RPMI8226 (cell line): ENCODE data around the gene ARHGEF37.

Experiments
- DNase-seq: peaks from one replicate; pipeline ENCODE4 v3.0.0-alpha.2; 2015

Gene ARHGEF37

DNA sequence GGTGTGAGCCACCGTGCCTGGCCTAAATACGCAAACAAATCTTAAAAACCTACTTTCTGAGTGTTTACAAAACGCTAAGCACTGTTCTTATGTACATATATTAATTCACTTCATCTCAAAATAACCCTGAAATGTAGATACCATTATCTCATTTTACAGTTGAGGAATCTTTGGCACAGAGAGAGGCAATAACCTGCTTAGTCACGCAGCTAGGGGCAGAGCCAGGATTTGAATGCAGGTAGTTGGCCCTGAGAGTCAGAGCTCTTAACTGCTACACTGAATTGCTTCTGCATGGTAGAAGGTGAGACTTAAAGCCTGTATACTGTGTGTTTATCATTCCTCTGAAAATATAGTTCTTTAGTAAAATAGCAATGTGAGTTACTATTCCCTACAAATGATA lies 21.9 kb downstream of the ARHGEF37 start:
- DNase-seq: no peak

DNA sequence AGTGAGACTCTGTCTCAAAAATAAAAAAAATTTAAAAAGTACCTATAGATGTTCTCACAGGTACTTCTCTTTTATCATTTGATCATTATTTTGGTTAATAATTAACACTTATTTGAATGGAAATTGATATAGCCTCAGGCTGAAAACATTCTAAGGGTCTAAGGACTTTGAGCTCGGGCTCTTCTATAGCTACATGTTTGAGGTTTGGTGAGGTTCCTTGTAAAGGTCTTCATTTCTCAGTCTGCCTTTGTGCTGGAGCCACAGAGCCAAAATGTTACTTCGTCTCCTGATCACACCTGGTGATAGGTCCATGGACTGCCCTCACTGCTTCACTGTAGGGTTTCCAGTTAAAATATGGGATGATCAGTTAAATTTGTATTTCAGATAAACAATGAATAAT lies 22.6 kb downstream of the ARHGEF37 start:
- DNase-seq: no peak

DNA sequence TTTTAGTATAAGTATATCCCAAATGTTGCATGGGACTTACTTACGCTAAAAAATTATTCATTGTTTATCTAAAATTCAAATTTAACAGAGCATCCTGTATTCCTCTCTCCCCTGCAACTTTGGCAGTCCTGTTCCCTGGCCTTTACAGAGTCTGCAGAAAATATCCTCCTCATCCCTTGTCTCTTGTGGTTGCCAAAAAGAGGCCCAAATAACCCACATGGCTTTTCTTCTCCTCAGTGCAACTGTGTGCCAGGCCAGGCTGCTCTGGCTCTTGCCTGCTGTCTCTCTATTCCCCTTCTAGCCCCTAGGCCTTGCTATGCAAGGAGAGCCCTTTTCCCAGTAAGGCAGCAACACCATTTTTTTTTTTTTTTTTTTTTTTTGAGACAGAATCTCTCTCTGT lies 23.0 kb downstream of the ARHGEF37 start:
- DNase-seq: no peak

DNA sequence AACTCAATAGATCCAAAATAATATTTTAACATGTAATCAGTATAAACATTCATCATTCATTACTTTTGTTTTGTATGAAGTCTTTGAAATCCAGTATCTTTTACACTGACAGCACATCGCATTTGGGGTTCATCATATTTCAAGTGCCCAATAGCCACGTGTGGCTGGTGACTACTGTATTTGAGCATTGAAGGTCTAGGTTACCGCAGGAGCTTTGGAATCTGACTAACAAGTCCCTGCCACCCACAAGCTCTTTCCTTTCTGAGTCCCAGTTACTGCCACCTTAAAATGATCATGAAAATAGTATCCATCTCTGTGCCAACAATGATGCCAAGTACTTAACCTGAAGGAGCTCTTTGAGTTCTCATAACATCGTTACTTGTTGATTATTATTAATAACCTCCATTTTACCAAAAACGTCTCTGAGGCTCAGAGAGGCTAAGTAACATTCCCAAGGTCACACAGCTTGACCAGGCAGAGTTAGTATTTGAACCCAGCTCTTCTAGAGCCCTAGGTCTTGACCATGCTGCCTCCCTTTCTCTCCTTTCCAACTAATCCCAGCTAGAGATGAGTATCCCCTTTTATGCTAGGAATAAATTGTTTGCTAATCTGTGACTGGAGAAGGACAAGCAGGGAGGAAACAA lies 24.2 kb downstream of the ARHGEF37 start:
- DNase-seq: no peak

DNA sequence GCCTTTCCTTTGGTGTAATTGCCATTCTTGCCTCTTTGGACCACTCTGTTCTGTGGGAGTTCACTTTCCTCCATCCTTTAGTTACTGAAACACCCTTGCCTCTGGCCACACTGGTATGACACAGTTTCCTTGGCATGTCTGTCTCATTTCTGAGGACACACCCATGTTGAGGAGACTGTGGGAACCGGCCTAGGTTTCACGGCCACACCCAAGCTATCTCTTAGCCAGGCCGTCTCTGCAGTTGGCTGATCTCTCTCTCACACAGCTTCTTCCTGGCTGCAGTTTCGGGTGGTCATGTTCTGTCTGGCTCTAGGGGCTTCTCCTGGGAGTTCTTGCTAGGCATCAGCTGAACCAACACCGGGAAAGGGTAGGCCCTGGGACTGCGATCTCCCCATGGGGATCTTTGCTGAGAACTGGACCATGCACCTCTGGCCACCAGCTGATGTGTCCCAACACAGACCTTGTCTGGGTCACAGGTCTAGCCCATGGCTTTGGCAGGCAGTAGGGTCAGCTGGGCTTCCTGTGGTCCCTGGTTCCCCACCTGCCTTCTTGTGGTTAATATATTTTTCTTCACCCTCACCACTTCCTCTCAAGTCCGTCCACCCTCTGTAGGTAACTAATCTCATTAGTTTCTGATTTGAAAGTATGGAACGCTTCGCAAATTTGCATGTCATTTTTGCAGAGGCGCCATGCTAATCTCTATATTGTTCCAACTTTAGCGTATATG lies 24.9 kb downstream of the ARHGEF37 start:
- no peak for DNase-seq

DNA sequence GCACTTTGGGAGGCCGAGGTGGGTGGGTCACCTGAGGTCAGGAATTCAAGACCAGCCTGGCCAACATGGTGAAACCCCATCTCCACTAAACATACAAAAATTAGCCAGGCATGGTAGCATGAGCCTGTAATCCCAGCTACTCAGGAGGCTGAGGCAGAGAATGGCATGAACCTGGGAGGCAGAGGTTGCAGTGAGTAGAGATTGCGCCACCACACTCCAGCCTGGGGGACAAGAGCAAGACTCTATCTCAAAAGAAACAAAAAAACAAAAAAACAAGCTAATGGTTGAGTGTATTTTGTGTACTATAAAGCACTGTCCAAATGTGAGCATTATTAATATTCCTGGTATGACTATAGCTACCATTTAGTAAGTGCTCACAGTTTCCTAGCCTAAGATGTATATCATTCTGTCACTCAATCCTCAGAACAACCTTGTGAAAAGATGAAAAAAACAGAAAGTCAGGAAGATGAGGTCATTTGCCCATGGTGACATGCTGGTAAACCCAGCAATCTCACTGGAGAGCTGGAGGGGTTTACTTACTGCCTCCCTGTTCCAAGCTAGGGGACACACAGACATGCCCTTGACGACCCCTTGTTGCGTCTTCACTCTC lies 27.7 kb downstream of the ARHGEF37 start:
- DNase-seq: no peak

DNA sequence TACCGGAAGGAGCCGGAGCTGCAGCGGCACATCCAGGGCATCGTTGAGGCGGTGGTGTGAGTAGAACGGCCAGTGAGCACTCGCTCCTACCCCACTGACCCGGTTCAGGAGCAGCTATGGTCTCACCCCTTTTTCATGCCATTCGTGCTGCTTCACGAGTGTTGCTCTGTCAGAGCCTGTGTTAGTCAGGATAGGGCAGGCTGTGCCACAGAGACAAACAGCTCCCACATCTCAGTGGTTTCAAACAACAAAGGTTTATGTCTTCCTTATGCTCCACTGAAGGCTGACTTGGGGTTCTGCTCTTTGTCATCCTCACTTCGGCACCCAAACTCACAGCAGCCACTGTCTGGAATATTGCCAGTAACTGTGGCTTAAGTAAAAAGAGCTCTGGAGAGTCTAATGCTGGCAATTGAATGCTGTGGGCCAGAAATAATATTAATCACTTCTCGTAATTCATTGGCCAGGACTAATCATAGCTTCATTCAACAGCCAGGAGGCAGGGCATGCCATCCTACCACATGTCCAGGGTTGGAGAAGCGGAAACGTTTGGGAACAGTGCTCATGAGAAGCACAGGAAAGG lies 28.4 kb downstream of the ARHGEF37 start:
- DNase-seq: no peak

DNA sequence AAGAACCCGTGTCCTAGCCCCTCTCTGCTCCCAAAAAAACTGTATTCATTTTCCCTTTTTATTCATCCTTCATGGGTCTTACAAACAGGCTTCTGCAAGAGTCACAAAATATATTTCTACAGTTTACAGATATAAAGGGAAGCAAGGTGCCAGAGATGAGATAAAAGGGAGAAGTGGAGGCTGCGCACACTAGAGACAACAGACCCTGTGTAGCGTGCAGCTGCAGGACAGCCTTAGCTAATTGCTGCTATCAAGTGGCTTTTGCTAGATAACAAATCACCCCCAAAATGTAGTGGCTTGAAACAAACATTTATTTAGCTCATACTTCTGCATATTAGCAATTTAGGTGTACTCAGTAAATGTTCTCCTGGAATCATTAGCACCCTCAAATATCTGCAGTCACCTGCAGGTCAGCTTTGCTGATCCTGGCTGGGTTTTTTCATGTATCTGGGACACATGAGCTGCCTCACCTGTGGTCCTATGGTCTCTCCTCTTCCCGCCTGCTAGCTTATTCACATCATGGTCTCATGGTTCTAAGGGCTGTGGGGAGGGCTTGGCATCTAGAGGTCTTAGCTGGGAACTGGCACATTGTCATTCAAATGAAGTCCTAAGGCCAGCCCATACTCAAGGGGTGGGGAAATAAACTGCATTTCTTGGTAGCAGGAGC lies 29.4 kb downstream of the ARHGEF37 start:
- no peak for DNase-seq

DNA sequence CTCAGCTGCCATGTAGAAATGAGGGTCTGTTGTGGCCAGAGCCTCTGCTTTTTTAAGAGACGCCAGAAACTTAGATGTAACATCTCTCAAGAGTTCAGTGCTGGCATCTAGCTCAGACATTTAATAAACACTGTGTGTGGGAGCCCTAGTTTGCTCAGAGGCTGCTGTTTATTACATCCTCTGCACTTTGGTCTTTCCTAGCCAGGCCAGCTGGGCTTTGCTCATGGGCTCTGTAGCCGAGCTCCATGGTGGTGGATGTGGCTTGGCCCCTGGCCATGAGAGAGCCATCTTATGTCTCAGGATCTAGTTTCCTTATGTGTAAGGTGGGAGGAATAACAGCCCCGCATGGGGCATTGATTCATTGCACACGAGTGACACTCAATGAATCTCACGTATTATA lies 30.0 kb downstream of the ARHGEF37 start:
- peak; percentile 39 for DNase-seq

DNA sequence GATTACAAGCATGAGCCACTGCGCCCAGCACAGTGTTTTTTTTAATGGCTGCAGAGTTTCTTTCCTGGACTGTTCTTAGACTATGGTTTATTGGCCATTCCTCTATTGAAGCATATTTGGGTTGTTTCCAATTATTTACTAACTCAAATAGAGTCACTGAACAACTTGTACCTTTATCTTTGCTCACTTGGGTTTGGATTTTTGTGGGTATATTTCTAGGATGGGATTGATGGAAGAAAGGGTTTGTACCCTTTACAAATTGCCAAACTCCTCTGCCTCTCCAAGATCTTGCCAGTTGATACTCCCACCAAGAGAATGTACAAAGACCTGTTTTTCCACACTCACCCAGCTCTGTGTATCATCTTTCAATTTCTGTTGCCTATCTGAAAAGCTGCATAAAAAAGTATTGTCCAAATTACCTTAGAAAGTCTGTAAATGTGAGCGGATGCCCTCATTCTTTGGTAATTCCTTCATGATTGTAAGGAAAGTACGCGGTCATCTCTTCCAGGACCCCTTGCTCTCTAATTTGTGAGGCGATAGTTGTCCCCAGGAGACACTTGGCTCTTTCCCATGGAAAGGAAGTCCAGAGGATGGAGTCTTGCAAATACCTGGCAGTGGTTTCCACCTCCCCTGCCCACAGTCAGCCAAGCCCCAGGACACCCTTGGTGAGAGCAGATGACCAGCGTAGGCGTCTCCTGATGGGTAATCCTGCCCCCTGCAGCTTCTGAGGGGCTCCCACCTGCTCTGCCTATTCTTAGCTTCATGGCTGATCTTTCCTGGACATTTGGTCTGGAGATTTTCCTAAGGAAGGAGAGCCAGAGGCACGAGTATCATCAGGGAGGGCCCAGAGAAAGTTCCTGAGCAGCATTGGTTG lies 33.0 kb downstream of the ARHGEF37 start:
- DNase-seq: no peak

DNA sequence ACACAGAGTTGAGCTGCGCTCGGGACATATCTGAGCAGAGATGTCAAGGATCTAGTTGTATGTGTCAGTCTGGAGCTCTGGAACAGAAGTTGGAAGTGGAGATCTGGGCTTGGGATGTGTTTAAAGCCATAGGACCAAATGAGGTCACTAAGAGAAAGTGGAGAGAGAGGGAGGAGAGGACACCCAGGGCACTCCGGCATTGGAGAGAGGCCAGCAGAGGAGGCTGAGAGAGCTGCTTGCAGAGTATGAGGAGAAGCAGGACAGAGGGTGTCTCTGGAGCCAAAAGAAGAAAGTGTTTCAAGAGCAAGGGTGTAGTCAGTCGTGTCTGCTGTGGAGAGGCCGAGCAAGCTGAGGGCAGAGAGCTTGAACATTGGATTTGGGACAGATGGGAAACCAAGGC lies 34.7 kb downstream of the ARHGEF37 start:
- DNase-seq: no peak

DNA sequence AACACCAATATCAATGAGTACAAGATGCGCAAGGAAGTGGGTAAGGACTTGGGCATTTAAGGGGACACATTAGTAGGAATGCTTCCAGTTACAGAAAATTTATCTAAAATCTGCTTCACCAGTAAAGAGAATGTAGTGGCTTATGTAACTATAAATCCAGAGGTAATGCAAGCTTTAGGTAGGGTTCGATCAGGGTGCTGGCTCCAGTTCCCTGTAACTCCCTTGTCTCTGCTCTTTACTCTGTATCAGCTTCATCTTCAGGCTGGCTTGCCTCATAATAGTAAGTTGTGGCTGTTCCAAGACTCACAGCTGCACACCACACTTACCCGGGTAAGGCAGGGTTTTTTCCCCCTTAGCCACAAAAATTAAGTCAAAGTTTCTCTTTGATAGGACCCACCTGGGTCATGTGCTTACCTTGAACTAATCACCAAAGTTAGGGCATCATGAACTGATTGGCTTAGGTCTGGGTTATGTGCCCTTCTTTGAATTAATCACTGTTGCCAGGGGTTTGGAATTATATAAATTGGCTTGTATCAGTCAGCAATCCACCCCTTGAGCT lies 35.5 kb downstream of the ARHGEF37 start:
- DNase-seq: no peak

DNA sequence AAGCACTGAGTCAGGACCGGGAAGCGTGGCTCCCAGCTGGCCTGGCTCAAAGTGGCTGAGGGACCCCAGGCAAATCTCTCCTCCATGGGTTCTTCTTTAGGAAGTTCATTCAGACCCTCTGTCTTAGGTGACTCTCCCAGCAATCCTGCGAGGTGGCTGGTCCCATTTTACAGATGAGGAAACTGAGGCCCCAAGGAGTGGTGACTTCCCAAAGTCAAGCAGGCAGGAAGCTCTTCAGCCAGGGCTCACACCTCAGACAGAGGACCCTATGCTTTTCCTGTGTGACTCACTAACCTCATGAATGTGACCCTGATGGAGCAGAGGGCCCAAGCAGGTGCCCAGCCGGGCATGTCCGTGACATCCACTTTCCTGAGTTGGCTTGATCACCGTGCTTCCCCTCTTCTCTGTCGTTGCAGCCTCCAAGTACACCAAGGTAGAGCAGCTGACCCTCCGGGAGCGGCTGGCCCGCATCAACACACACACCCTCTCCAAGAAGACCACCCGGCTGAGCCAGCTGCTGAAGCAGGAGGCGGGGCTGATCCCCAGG lies 36.5 kb downstream of the ARHGEF37 start:
- DNase-seq: no peak

DNA sequence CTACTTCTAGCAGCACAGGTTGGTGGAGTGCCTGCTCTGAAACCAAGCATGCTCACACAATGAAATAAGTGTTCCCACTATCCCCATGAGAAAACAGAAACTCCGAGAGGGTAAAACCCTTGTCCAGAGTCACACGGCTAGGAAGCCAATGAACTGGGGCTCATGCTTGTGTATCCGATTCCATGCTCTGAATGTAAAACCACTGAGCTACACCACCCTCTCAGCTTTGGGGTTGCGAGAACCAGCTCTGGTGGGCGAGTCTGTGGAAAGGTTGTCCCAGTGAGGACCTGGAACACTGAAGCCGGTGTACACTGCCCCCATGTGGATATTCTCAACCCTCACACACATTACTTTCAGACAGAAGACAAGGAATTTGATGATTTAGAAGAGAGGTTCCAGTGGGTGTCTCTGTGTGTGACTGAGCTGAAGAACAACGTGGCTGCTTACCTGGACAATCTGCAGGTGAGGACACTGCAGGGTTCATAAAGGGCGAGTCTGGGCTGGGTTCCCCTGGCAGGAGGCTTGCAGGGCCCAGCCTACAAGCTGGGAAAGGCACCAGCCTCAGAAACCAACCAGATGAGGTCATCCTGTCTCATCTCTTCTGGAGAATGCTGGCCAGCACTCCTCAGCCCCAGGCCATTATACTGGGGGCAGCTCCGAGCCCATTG lies 37.4 kb downstream of the ARHGEF37 start:
- peak; percentile 53 for DNase-seq

DNA sequence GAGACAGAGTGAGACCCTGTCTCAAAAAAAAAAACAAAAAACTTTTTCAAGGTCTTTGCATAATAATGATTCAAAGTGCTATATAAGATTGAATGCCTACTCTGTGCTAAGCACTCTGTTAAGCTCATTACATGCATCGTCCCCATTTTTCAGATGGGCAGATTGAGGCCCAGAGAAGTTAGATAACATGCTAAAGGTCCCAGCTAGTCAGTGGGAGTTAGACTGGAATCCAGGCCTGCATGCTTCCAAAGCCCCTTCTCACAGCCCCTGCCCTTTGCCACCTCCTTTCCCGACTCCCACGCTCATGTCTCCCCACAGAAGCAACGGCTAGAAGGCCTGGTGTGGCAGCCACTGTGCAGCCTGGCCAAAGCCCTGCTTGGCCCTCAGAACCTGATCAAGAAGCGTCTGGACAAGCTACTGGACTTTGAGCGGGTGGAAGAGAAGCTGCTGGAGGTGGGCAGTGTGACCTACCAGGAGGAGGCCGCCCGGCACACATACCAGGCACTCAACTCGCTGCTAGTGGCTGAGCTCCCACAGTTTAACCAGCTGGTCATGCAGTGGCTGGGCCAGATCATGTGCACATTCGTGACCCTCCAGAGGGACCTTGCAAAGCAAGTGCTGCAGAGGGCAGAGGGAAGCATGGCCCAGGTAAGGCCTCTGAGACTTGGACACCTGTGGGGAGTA lies 40.3 kb downstream of the ARHGEF37 start:
- DNase-seq: no peak

DNA sequence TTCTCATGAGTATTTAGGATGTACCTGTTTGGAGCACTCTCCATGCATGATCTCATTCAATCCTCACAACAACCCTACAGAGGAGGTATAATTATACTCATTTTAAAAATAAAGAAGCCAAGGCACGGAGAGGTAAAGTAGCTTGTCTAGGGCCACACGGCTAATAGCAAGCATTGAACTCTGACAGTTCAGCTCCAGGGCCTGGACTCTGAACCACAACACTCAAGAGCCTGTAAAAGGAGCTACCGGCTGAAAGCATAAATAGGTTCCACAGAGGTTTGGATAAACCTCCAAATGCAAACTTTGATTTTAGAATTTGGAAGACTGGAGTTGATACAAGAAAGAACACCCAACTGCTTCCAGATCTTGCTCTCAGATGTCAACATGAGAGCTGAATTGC lies 41.2 kb downstream of the ARHGEF37 start:
- no peak for DNase-seq

DNA sequence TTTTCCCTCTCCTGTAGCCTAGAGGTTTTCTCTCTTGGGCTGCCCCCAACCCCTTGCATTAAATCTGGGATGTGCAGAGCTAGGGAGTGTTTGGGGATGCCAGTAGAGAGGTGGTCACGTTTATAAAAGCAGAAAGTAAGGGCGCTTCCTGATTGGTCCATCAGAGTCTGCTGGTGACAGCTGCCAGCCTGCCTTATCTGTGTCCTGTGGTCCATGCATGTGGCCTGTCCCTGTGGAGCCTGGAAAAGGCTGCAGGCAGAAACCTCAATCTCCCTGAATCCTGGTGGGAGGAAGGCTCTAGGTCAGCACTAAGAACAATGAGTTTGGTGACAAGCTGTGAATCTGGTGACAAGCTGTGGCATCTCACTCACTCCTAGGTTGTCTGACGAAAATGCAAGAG lies 42.2 kb downstream of the ARHGEF37 start:
- no peak for DNase-seq

DNA sequence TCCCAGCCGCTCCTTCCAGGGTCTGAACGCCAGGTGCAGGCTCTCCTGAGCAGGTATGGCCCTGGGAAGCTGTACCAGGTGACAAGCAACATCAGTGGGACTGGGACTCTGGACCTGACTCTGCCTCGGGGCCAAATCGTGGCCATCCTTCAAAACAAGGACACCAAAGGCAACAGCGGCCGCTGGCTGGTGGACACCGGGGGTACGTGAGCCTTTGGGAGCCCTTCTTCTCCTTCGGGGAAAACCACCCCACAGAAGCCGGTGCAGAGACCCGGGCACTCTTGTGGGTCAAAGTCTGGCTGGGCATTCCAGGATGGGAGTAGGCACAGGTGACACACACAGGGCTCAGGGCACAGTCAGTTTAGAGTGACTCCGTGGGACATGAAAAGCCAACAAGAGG lies 45.8 kb downstream of the ARHGEF37 start:
- no peak for DNase-seq

DNA sequence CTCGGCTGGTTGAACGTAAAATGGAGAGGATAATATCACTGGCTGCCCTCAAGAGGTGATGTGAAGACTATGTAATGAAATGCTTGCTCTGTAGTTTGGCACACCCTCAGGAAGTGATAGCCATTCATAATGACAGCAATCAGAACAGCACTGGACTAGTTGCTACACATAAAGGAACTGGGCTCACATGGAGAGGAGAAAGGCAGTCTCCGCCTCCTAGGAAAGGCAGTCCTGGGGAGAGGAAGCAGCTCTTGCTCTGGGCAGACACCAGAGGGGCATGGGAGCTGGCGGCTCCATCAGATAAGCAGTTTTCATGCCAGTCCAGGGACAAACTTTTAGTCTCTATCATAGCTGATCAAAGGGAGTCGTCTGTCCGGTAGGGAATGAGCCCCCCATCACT lies 46.9 kb downstream of the ARHGEF37 start:
- DNase-seq: no peak

DNA sequence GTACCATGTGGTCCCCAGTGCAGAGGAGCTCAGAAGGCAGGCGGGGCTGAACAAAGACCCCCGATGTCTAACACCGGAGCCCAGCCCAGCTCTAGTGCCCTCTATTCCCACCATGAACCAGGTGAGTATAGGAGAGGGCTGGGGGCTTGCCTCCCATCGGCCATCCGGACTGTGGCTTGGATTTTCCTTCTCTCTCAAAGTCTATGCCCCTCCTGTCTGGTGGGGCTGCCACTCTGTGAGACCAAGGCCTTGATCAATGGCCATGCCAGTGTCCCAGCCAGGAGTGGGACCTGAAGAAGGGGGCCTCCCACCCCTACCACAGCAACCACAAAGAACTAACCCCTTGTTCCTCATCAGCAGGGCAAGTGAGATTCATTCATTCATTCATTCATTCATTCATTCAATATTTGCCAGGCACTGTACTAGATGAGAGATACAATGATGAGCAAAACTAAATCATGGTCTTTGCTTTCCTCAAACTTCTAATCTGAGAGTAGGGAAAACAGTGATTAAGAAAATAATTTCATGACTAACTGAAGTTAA lies 47.6 kb downstream of the ARHGEF37 start:
- no peak for DNase-seq
